ENCODE results near the gene USP24. TPM values are rescaled to one million over a fixed set of nuclear protein-coding genes. Genes with fewer than 3 reads are reported as not detected.

Gene USP24
- total RNA-seq, 1 experiment from 2014 or later, result 35.3 TPM

- H4K8ac ChIP-seq (replicated peaks; ENCODE audit: insufficient read length, low read depth, low read length), result no peak overlapping the region
- H3K79me1 ChIP-seq (ENCODE audit: insufficient read depth, low read depth, low read length, poor library complexity, severe bottlenecking), result no peaks in the 10 kb centered on the region
- H3K4me1 ChIP-seq (ENCODE audit: insufficient read depth, low read length), result no peaks in the 10 kb centered on the region
- no peak overlapping the region for H3K18ac ChIP-seq (ENCODE audit: insufficient read length, low read depth, low read length)
- Mint-ChIP-seq H3K4me3 (no peak overlapping the region), H3K27ac (no peak overlapping the region), H3K36me3 (ENCODE audit: insufficient read depth in 1 of 3, low read depth in 3 of 3) (no peaks in the 10 kb centered on the region), H3K9me3 (no peaks in the 10 kb centered on the region), H3K4me1 (peaks cover 11% of the 10 kb centered on the region in 2 experiments), H3K27me3 (ENCODE audit: low read depth) (peaks cover 2% of the 10 kb centered on the region)
- H4K91ac ChIP-seq (ENCODE audit: insufficient read length, low read depth, low read length), result no peak overlapping the region
- no peak overlapping the region for H2BK120ac ChIP-seq (ENCODE audit: low read depth, low read length, poor library complexity, severe bottlenecking)
- H3K14ac ChIP-seq (ENCODE audit: insufficient read depth, low read length), result no peak overlapping the region
- H2AFZ ChIP-seq (ENCODE audit: low read length), result no peak overlapping the region
- no peaks in the 10 kb centered on the region for H3K23me2 ChIP-seq (ENCODE audit: insufficient read length, low read depth, low read length, poor library complexity, severe bottlenecking)
- H3K23ac ChIP-seq (ENCODE audit: insufficient read length, low read depth, low read length), result no peak overlapping the region
- no peaks in the 10 kb centered on the region for H3K79me2 ChIP-seq (ENCODE audit: insufficient read depth, low read length)
- no peak for TF ChIP-seq CTCF (conservative IDR thresholded peaks at IDR 0.05)
- H2AK5ac ChIP-seq (ENCODE audit: insufficient read length, low read length), result no peak overlapping the region
- no peak overlapping the region for H3K9ac ChIP-seq (ENCODE audit: extremely low read depth, insufficient read length, low read length)
- WGBS (ENCODE audit: extremely low coverage, insufficient read length, low lambda C conversion rate), result no CpG with 5 or more reads among the region's 3 CpGs
- no peak overlapping the region for H2BK20ac ChIP-seq (ENCODE audit: low read depth, low read length, poor library complexity, severe bottlenecking)
- DNase-seq, result no peak
- no peak overlapping the region for H3K27ac ChIP-seq (ENCODE audit: insufficient read length, low read depth, low read length)
- no peak overlapping the region for H2BK15ac ChIP-seq (ENCODE audit: low read depth, low read length)
- no peaks in the 10 kb centered on the region for H3K9me3 ChIP-seq (ENCODE audit: control insufficient read depth, low read depth, low read length)
- H2BK12ac ChIP-seq (ENCODE audit: insufficient read length, low read depth, low read length), result no peak overlapping the region
- H2BK5ac ChIP-seq (ENCODE audit: insufficient read length, low read length), result no peak overlapping the region
- H3T11ph ChIP-seq (ENCODE audit: low read length), result no peak overlapping the region
- H4K5ac ChIP-seq (ENCODE audit: insufficient read length, low read depth, low read length), result no peak overlapping the region
- no peaks in the 10 kb centered on the region; the same call in 1 of the 2 replicates for H3K27me3 ChIP-seq (ENCODE audit: insufficient read depth, low read length)
- no peak overlapping the region for H3K56ac ChIP-seq (ENCODE audit: insufficient read length, low read depth, low read length)
- no peak overlapping the region for H3K4ac ChIP-seq (ENCODE audit: low read depth, low read length)
- H4K20me1 ChIP-seq (ENCODE audit: control insufficient read depth, insufficient read depth, insufficient read length), result no peaks in the 10 kb centered on the region
- H3K4me2 ChIP-seq (ENCODE audit: insufficient read depth, insufficient read length, low read length), result no peak overlapping the region
Observed at GRCh38 chr1:55234016-55234415, 18.9 kb upstream of the USP24 start.

Data from H9 (cell line).